Ascending aorta (tissue), 2 donors: Measurements from ENCODE around the gene TRIM29. TPM values are rescaled to one million over a fixed set of nuclear protein-coding genes. Genes with fewer than 3 reads are reported as not detected.
"Not testable (repeated sequence)": the region's sequence is repeated elsewhere in the genome, so short reads cannot be mapped to it uniquely, and the experiment has no call there.

Experiments
- DNase-seq, 2 donors: peaks; one replicate each; pipeline ENCODE4 v3.0.0-alpha.2; 2019; ENCODE audit warnings: low spot score in 2 of 2
- H3K27ac ChIP-seq, 2 donors: fragments of 200-600 bp; sonication (generic); one replicate each; pipeline ENCODE4 v1.5.1; 2016 to 2017; ENCODE audit warnings: mild to moderate bottlenecking in 1 of 2
- H3K27me3 ChIP-seq: fragments of 200-600 bp; sonication (generic); one replicate; pipeline ENCODE4 v1.5.1; 2017
- H3K36me3 ChIP-seq, 2 donors: fragments of 200-600 bp; sonication (generic); one replicate each; pipeline ENCODE4 v1.5.1; 2016
- H3K4me1 ChIP-seq, 2 donors: fragments of 200-600 bp; sonication (generic); one replicate each; pipeline ENCODE4 v1.5.1; 2016 to 2017; ENCODE audit warnings: mild to moderate bottlenecking in 1 of 2
- H3K4me3 ChIP-seq, 2 donors: fragments of 200-600 bp; sonication (generic); one replicate each; pipeline ENCODE4 v1.5.1; 2016 to 2017; ENCODE audit warnings: mild to moderate bottlenecking in 1 of 2
- H3K9me3 ChIP-seq, 2 donors: fragments of 200-600 bp; sonication (generic); one replicate each; pipeline ENCODE4 v1.5.1; 2016
- CTCF ChIP-seq, 3 experiments: fragments of 200-600 bp in 2 of 3; fragments of 450-650 bp in 1 of 3; sonication (generic) in 2 of 3; IDR thresholded peaks; one replicate each; pipeline ENCODE4 v1.5.1; 2016 to 2019; ENCODE audit warnings: antibody characterized with exemption in 3 of 3, mild to moderate bottlenecking in 1 of 3, moderate library complexity in 1 of 3
- intact Hi-C: fragments of 100-400 bp; cut with DNase I; formaldehyde crosslinking; loops from one replicate; pipeline ENCODE4 v1.15.1; 2023
- total RNA-seq: library from RNA; depleted of rRNA; stranded (reverse); fragments of >200 nt; gene quantifications from one replicate; pipeline ENCODE4 v1.1.0, GENCODE V29; 2016

TRIM29 gene
- total RNA-seq, 1 donor from 2014 or later, result 0.43 TPM

GRCh38 chr11:120149246-120149645 lies 11.3 kb upstream of the TRIM29 start:
- Histone ChIP-seq H3K27ac (no peak overlapping the region), H3K9me3 (peaks cover 0 to 5% of the 10 kb centered on the region in 2 donors), H3K4me3 (no peak overlapping the region), H3K4me1 (no peaks in the 10 kb centered on the region), H3K27me3 (no peaks in the 10 kb centered on the region), H3K36me3 (no peaks in the 10 kb centered on the region)
- intact Hi-C loops, result no loop called here
- no peak for DNase-seq
- no peak for TF ChIP-seq CTCF (IDR thresholded peaks at IDR 0.05)

- Histone ChIP-seq H3K36me3 (no peaks in the 10 kb centered on the region), H3K4me1 (no peaks in the 10 kb centered on the region), H3K27me3 (no peaks in the 10 kb centered on the region), H3K4me3 (no peak overlapping the region), H3K9me3 (peaks cover 0 to 5% of the 10 kb centered on the region in 2 donors), H3K27ac (no peak overlapping the region)
- TF ChIP-seq CTCF (IDR thresholded peaks at IDR 0.05), result no peak
- no peak for DNase-seq
- intact Hi-C loops, result no loop called here
Observed at GRCh38 chr11:120147950-120148270, 10.0 kb upstream of the TRIM29 start.

GRCh38 chr11:120147094-120147949 lies 9.4 kb upstream of the TRIM29 start:
- Histone ChIP-seq H3K36me3 (no peaks in the 10 kb centered on the region), H3K4me1 (no peaks in the 10 kb centered on the region), H3K27ac (no peak overlapping the region), H3K4me3 (no peak overlapping the region), H3K27me3 (no peaks in the 10 kb centered on the region), H3K9me3 (peaks cover 0 to 5% of the 10 kb centered on the region in 2 donors)
- TF ChIP-seq CTCF (IDR thresholded peaks at IDR 0.05), result no peak
- no peak for DNase-seq
- intact Hi-C loops, result no loop called here

GRCh38 chr11:120146413-120147093 lies 8.6 kb upstream of the TRIM29 start:
- Histone ChIP-seq H3K4me3 (no peak overlapping the region), H3K36me3 (no peaks in the 10 kb centered on the region), H3K27ac (no peak overlapping the region), H3K9me3 (peaks cover 0 to 5% of the 10 kb centered on the region in 2 donors), H3K27me3 (no peaks in the 10 kb centered on the region), H3K4me1 (no peaks in the 10 kb centered on the region)
- DNase-seq, result no peak
- TF ChIP-seq CTCF (IDR thresholded peaks at IDR 0.05), result no peak
- intact Hi-C loops, result no loop called here

- no peak for TF ChIP-seq CTCF (IDR thresholded peaks at IDR 0.05)
- intact Hi-C loops, result no loop called here
- DNase-seq, result no peak
Observed at GRCh38 chr11:120144501-120144900, 6.6 kb upstream of the TRIM29 start.

GRCh38 chr11:120143472-120143871 lies 5.6 kb upstream of the TRIM29 start:
- H3K4me3 ChIP-seq, H3K36me3 ChIP-seq, H3K27ac ChIP-seq, DNase-seq, H3K27me3 ChIP-seq, intact Hi-C loops, H3K4me1 ChIP-seq, H3K9me3 ChIP-seq: not testable (repeated sequence)

More at GRCh38 chr11:120144501-120144900, 6.6 kb upstream of the TRIM29 start:
- H3K27ac ChIP-seq, result no peak overlapping the region
- H3K27me3 ChIP-seq, result no peaks in the 10 kb centered on the region
- H3K4me3 ChIP-seq, result no peak overlapping the region
- no peaks in the 10 kb centered on the region for H3K4me1 ChIP-seq
- no peaks in the 10 kb centered on the region for H3K9me3 ChIP-seq
- H3K36me3 ChIP-seq, result no peaks in the 10 kb centered on the region
